ENCODE data around the gene VIPR1.

- TF ChIP-seq, protein P1, sequence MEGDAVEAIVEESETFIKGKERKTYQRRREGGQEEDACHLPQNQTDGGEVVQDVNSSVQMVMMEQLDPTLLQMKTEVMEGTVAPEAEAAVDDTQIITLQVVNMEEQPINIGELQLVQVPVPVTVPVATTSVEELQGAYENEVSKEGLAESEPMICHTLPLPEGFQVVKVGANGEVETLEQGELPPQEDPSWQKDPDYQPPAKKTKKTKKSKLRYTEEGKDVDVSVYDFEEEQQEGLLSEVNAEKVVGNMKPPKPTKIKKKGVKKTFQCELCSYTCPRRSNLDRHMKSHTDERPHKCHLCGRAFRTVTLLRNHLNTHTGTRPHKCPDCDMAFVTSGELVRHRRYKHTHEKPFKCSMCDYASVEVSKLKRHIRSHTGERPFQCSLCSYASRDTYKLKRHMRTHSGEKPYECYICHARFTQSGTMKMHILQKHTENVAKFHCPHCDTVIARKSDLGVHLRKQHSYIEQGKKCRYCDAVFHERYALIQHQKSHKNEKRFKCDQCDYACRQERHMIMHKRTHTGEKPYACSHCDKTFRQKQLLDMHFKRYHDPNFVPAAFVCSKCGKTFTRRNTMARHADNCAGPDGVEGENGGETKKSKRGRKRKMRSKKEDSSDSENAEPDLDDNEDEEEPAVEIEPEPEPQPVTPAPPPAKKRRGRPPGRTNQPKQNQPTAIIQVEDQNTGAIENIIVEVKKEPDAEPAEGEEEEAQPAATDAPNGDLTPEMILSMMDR (IDR thresholded peaks at IDR 0.05): no peak
- no peak for TF ChIP-seq POLR2AphosphoS5 (IDR thresholded peaks at IDR 0.05)
- TF ChIP-seq EP300 (IDR thresholded peaks at IDR 0.05): no peak
- no peak for TF ChIP-seq POLR2A (IDR thresholded peaks at IDR 0.05)
These were observed 12.2 kb upstream of the VIPR1 start for GRCh38 chr3:42490243-42490642.

Data from sigmoid colon (tissue), 4 donors.